HG02885 (cell line): Measurements from ENCODE around the gene SMTNL2.
"Not testable (repeated sequence)": the region's sequence is repeated elsewhere in the genome, so short reads cannot be mapped to it uniquely, and the experiment has no call there.

ENCODE experiments used
- ATAC-seq: cut with Tn5 transposase; IDR thresholded peaks from one replicate; pipeline ENCODE4 v1.9.1; 2021; ENCODE audit warnings: mild to moderate bottlenecking; ENCODE audit not compliant: unreplicated experiment, poor library complexity

Gene SMTNL2

GRCh38 chr17:4598776-4599504, 14.6 kb downstream of the SMTNL2 start:
- no peak for ATAC-seq

- no peak for ATAC-seq
These were observed 15.4 kb downstream of the SMTNL2 start for GRCh38 chr17:4599505-4600281.

DNA sequence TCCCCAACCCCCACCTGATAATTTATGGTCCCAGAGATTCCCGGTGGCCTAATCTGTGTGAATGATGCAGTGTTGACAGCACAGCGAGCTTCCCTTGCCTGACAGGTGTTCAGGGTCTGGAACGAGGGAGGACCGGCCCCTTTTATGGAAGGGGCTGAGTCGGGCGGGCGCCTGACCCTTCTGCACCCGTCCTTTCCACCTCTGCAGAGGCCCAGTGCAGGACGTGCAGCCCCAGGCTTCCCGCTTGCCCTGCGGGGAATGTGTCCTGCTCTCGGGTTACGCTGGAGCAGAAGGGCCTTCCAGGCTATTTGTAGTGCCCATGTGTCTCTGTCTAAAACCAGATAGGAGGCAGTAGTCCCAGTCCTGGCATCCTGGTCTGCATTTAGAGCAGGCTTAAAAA, 16.2 kb downstream of the SMTNL2 start:
- no peak for ATAC-seq

GRCh38 chr17:4601326-4601725, 17.0 kb downstream of the SMTNL2 start:
- ATAC-seq: no peak

DNA sequence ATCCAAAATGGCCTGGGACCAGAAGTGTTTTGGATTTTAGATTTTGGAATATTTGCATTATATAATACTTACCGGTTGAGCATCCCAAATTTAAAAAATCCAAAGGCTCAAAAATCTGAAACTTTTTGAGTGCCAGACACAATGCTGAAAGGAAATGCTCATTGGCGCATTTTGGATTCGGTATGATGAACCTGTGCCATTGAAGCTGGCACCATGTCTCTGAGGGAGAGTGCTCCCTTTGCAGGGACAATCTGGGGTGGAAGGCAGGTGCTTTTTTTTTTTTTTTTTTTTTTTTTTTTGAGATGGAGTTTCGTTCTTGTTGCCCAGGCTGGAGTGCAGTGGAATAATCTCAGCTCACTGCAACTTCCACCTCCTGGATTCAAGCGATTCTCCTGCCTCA, 17.7 kb downstream of the SMTNL2 start:
- ATAC-seq: no peak

DNA sequence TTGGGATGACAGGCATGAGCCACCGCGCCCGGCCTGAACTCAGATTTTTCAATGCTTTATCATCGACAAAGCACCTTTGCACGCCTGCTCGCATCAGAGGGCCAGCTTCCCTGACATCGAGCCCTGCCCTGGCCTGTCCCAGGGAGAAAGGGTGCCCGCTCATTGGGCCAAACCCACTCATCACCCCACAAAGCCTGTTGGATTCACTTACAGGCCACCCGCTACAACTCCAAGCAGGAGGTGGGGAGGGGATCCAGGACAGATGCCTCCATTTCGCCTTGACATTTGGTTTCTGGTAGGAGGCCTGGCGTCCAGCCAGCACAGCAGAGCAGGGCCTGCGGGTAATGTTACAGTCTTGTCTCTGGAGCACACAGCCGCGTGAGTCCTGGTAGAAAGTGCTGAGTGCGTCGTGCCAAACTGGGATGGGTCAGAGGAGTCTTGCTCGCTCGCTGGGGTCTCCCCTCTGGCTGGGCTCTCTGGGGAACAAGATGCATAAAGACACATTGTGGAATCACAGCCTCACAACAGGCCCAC, 19.8 kb downstream of the SMTNL2 start:
- ATAC-seq: no peak

DNA sequence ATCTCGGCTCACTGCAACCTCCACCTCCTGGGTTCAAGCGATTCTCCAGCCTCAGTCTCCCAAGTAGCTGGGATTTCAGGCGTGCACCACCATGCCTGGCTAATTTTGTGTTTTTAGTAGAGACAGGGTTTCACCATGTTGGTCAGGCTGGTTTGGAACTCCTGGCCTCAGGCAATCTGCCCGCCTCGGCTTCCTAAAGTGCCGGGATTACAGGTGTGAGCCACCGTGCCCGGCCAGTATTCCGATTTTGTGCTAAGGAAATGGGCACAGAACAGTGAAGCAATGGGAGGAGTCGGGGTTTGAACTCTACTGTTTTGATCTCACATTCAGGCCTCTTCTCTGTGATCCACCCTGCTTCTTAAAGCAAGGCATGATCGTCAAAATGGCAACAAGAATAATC, 20.4 kb downstream of the SMTNL2 start:
- ATAC-seq: not testable (repeated sequence)

DNA sequence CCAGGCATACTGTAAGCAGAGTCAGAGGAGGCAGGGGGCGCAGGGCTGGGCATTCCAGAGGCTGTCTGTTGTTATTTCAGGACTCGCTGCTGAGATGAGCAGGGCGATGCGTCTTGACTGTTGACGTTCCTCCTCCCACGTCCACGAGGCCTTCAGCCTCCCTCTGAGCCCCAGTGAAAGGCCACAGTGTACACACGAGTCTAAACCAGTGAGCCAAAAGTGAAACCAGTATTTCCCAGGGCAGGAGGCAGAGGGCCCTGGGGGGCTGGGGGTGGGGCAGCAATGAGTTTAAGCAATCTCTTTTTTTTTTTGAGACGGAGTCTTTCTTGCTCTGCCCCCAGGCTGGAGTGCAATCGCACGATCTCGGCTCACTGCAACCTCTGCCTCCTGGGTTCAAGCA, 21.5 kb downstream of the SMTNL2 start:
- no peak for ATAC-seq

GRCh38 chr17:4607261-4607741, 23.0 kb downstream of the SMTNL2 start:
- no peak for ATAC-seq

GRCh38 chr17:4607773-4608187, 23.5 kb downstream of the SMTNL2 start:
- ATAC-seq: no peak

GRCh38 chr17:4609761-4610160, 25.4 kb downstream of the SMTNL2 start:
- no peak for ATAC-seq

- no peak for ATAC-seq
These were observed 25.8 kb downstream of the SMTNL2 start for GRCh38 chr17:4610162-4610561.

- ATAC-seq: no peak
These were observed 26.3 kb downstream of the SMTNL2 start for GRCh38 chr17:4610656-4611055.

- ATAC-seq: no peak
These were observed 32.1 kb downstream of the SMTNL2 start for GRCh38 chr17:4616476-4616875.

DNA sequence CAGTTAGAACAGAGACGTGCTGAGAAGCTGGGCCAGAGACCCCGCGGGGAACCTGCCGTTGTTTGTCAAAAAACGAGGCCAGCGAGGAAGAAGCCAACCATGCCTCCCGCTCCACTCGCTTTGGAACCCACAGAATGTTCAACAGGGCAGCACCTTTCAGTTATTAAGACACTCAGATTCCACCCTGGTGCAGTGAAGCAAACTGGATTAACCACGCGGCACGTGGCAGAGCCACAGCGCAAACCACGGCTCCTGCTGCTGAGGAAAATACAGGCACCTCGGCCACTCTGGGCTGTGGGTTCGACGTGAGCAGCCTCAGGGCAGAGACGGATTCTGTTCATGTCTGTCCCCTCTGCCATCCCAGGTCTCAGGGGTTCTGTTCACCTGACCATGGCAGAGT, 32.8 kb downstream of the SMTNL2 start:
- ATAC-seq: no peak

DNA sequence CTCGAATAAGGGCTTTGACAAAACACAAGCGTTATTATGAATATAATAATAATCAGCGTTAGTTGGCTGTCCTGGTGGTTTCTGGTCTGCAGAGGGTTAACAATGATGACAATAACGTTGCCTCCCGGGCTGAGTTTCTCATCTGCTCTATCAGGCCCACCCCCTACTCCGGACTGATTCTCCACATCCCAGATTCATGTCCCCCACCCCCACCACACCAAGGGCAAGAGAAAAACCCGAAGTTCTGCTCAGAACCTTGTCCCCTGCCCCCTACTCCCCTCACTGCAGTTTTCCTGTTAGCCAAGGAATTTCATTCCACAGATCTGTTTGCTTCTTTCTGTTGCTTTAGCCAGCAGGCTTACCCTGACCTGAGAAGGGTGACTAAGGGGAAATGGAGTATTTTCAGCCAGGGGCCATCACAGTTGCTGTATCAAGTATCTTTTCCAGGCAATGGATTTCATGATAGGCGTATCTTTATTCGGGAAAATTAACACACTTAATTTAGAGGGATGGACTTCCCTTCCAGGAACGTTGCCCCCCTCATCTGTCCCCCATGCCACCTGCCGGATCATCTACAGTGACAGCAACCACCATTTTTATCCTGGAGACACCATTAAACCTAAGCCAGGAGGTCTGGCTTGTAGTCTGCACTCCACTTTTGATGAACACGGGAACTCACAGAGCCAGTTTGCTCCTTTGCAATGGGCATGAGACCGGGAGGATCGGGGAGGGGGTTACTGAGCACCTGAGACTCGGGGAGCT, 33.4 kb downstream of the SMTNL2 start:
- ATAC-seq: no peak

DNA sequence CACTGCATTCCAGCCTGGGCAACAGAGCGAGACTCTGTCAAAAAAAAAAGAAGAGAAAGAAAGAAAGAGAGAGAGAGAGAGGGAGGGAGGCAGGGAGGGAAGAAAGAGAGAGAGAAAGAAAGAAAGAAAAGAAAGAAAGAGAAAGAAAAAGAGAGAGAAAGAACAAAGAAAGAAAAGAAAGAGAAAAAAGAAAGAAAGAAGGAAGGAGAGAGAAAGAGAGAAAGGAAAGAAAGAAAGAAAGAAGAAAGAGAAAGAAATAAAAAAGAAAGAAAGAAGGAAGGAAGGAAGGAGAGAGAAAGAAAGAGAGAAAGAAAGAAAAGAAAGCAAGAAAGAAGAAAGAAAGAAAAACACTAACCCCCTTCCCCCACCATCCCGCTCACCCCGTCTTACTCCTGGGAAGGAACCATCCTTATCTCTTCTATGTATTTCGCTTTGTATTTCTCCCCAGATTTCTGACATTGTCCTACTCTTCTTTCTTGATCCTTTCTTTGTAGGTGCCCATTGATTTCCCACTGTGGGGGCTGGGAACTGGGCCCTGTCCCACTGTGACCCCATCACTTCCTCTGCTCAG, 36.3 kb downstream of the SMTNL2 start:
- no peak for ATAC-seq

DNA sequence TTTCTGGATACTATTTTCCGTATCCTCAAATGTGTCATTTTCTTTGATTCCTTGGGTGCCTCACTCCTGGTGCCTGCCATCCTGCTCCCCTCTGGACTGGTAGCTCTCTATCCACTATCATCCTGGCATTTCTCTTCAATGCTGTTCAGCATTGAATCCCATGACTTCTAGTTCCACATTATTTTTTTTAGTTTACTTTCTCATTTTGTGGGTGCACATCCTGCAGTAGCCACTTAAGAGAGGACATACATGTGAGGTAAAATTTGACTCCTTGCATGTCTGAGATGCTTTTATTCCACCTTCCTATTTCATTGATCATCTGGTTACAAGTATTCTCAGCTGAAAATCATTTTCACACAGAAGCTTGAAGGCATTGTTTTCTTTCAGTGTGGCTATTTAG, 38.0 kb downstream of the SMTNL2 start:
- no peak for ATAC-seq

DNA sequence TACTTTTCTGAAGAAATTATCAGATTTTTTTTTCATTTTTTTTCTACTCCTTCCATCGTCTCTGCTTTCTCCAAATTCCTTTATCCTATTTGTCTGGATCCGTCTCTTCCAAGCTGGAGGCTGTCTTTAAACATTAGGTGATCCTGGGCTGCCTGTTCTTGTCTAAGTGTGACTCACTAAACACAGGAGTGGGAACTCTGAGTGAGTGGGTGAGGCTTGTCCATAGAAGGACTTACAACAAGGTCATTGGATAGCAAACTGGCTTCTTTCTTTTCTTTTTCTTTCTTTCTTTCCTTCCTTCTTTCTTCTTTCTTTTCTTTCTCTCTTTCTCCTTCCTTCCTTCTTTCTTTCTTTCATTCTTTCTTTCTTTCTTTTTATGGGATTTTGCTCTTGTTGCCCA, 38.9 kb downstream of the SMTNL2 start:
- no peak for ATAC-seq

DNA sequence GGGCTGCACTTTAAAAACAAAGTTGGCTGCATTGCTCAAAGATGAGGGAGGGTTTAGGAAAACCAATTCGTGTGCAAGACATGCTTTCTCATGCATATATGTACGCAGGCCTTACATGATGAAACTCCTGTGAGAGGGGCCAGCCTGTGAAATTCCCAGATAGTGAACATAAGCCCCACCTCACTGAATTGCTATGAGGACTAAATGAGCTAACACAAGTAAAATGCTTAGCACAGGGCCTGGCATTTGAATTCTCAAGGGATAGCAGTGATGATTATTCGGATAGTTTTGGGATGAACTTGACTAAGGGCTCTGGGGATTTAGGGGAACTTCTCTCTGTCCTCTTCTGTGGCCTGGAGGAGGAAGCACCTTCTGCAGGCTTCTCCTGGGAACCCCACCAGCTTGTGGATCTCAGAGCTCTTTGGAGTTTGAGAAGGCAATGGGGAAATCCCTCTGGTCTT, 40.2 kb downstream of the SMTNL2 start:
- ATAC-seq: not testable (repeated sequence)
